PC-3 (cell line): ENCODE measurements around the gene TFB1M. TPM values are rescaled to one million over a fixed set of nuclear protein-coding genes. Genes with fewer than 3 reads are reported as not detected.

Experiments
- ATAC-seq: fragments of 200-7000 bp; cut with Tn5 transposase; 2 replicates; pipeline ENCODE4 v1.9.1; 2020; ENCODE audit warnings: mild to moderate bottlenecking, moderate library complexity
- BruUV-seq: library from RNA; stranded (reverse); fragments of 400-500 nt; replicated peaks from 2 replicates; lab custom pipeline; 2021; lab: Mats Ljungman, UMichigan
- CTCF ChIA-PET: fragments of 300-600 bp; sonication (Branson Sonifier 250); formaldehyde crosslinking; loops from one replicate; lab custom pipeline; 2022; ENCODE audit warnings: antibody characterized with exemption; lab: Charles Lee
- POLR2A ChIA-PET: fragments of 300-600 bp; sonication (Branson Sonifier 250); formaldehyde crosslinking; loops from one replicate; lab custom pipeline; 2022; ENCODE audit warnings: antibody characterized with exemption; ENCODE audit not compliant: unreplicated experiment; lab: Charles Lee
- DNase-seq: peaks from one replicate; pipeline ENCODE4 v3.0.0-alpha.2; 2015
- H2AFZ ChIP-seq: fragments of 300-600 bp; sonication (generic); 2 replicates; pipeline ENCODE4 v1.6.0; 2016; ENCODE audit warnings: antibody characterized with exemption, low read length
- H3F3A ChIP-seq: fragments of 300-600 bp; sonication (generic); one replicate; pipeline ENCODE4 v1.6.0; 2017; ENCODE audit warnings: antibody characterized with exemption, low read length, control low read depth, mild to moderate bottlenecking; ENCODE audit not compliant: unreplicated experiment
- H3K27ac ChIP-seq: fragments of 300-600 bp; sonication (generic); 2 replicates; pipeline ENCODE4 v1.5.1; 2016; ENCODE audit warnings: mild to moderate bottlenecking, low read length
- H3K27me3 ChIP-seq: fragments of 300-600 bp; sonication (generic); 2 replicates; pipeline ENCODE4 v1.6.1; 2016; ENCODE audit warnings: low read length, mixed read lengths
- H3K36me3 ChIP-seq: fragments of 300-600 bp; sonication (generic); 2 replicates; pipeline ENCODE4 v1.6.1; 2016; ENCODE audit warnings: low read depth, mixed run types, low read length, mixed read lengths
- H3K4me1 ChIP-seq: fragments of 300-600 bp; sonication (generic); 2 replicates; pipeline ENCODE4 v1.5.1; 2016; ENCODE audit warnings: low read length; ENCODE audit not compliant: insufficient read depth
- H3K4me2 ChIP-seq: fragments of 300-600 bp; sonication (generic); 2 replicates; pipeline ENCODE4 v1.6.0; 2016; ENCODE audit warnings: low read length
- H3K4me3 ChIP-seq: fragments of 300-600 bp; sonication (generic); 2 replicates; pipeline ENCODE4 v1.5.1; 2016; ENCODE audit warnings: mild to moderate bottlenecking, low read length, mixed read lengths
- H3K79me2 ChIP-seq: fragments of 300-600 bp; sonication (generic); 2 replicates; pipeline ENCODE4 v1.6.1; 2017; ENCODE audit warnings: low read length, mixed read lengths
- H3K9ac ChIP-seq: fragments of 300-600 bp; sonication (generic); 2 replicates; pipeline ENCODE4 v1.6.0; 2016; ENCODE audit warnings: mild to moderate bottlenecking, low read length
- H3K9me2 ChIP-seq: fragments of 300-600 bp; sonication (generic); replicated peaks from 2 replicates; pipeline ENCODE4 v1.6.1; 2016; ENCODE audit warnings: mixed run types, low read length, mixed read lengths
- H3K9me3 ChIP-seq: fragments of 300-600 bp; sonication (generic); 2 replicates; pipeline ENCODE4 v1.6.1; 2016; ENCODE audit warnings: low read length, mixed read lengths
- H4K20me1 ChIP-seq: fragments of 300-600 bp; sonication (generic); 2 replicates; pipeline ENCODE4 v1.6.1; 2016; ENCODE audit warnings: low read length, mixed read lengths
- EZH2 ChIP-seq: fragments of 300-600 bp; sonication (generic); IDR thresholded peaks from one replicate; pipeline ENCODE4 v1.6.1; 2017; ENCODE audit warnings: antibody characterized with exemption, mild to moderate bottlenecking, low read length; ENCODE audit not compliant: unreplicated experiment
- EZH2phosphoT487 ChIP-seq: fragments of 300-600 bp; sonication (generic); IDR thresholded peaks from 2 replicates; pipeline ENCODE4 v1.6.1; 2018; ENCODE audit warnings: mild to moderate bottlenecking, antibody characterized with exemption, low read length, borderline replicate concordance
- intact Hi-C: fragments of 100-400 bp; cut with micrococcal nuclease; formaldehyde crosslinking; loops from 2 replicates; pipeline ENCODE4 v1.9.0; 2023
- total RNA-seq: library from RNA; depleted of rRNA; stranded (reverse); fragments of >200 nt; gene quantifications from 2 replicates; pipeline ENCODE4 v1.2.3, GENCODE V29; 2014
- TF ChIP-seq, protein P1 (sequence below): fragments of 300-600 bp; sonication (generic); conservative IDR thresholded peaks from 2 replicates; pipeline ENCODE4 v1.5.1; 2017; ENCODE audit warnings: antibody characterized with exemption, low read depth, mild to moderate bottlenecking, low read length

The TFB1M gene
- total RNA-seq, 1 experiment from 2014 or later: 23.1 TPM

DNA sequence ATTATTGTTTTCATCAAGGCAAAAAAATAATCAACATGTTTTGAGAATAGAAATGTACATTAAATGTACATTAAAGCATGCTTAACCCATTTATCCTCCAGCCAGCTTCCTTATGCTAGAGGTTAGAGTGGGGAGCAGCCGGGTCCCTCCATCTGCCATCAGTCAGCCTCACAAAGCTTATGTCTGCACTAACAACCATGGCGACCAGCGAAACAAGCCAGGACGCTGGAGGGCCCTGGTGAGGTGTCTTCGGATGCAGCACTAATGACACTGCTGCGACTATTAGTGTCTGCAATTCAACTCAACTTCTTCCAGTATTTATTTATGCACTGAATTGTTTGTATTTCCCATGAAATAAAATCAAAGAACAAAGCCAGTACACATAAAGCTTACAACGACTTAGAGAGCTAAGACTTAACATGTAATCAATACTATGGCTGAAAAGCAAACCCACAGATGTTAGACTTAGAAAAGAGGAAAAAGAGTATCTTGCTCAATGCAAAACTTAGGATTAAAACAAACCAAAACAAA, 43.7 kb downstream of the TFB1M start:
- H3K4me2 ChIP-seq: no peak overlapping the region
- no peak overlapping the region for H3K9ac ChIP-seq
- H3K4me3 ChIP-seq: no peak overlapping the region
- intact Hi-C loops: no loop called here
- ATAC-seq: no peak
- DNase-seq: no peak
- H3K79me2 ChIP-seq: no peaks in the 10 kb centered on the region
- no peaks in the 10 kb centered on the region for H4K20me1 ChIP-seq
- no peaks in the 10 kb centered on the region for H3K9me2 ChIP-seq
- H3K36me3 ChIP-seq: no peaks in the 10 kb centered on the region
- BruUV-seq: no TSS peak
- no peaks in the 10 kb centered on the region for H3K9me3 ChIP-seq
- no peaks in the 10 kb centered on the region for H3K4me1 ChIP-seq
- TF ChIP-seq EZH2 (no peak), EZH2phosphoT487 (no peak)
- TF ChIP-seq, protein P1, sequence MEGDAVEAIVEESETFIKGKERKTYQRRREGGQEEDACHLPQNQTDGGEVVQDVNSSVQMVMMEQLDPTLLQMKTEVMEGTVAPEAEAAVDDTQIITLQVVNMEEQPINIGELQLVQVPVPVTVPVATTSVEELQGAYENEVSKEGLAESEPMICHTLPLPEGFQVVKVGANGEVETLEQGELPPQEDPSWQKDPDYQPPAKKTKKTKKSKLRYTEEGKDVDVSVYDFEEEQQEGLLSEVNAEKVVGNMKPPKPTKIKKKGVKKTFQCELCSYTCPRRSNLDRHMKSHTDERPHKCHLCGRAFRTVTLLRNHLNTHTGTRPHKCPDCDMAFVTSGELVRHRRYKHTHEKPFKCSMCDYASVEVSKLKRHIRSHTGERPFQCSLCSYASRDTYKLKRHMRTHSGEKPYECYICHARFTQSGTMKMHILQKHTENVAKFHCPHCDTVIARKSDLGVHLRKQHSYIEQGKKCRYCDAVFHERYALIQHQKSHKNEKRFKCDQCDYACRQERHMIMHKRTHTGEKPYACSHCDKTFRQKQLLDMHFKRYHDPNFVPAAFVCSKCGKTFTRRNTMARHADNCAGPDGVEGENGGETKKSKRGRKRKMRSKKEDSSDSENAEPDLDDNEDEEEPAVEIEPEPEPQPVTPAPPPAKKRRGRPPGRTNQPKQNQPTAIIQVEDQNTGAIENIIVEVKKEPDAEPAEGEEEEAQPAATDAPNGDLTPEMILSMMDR: no peak
- H3K27me3 ChIP-seq: no peaks in the 10 kb centered on the region
- H3K27ac ChIP-seq: no peak overlapping the region
- H3F3A ChIP-seq: no peaks in the 10 kb centered on the region
- H2AFZ ChIP-seq: no peak overlapping the region
- CTCF ChIA-PET: no interaction called here
- POLR2A ChIA-PET: no interaction called here

DNA sequence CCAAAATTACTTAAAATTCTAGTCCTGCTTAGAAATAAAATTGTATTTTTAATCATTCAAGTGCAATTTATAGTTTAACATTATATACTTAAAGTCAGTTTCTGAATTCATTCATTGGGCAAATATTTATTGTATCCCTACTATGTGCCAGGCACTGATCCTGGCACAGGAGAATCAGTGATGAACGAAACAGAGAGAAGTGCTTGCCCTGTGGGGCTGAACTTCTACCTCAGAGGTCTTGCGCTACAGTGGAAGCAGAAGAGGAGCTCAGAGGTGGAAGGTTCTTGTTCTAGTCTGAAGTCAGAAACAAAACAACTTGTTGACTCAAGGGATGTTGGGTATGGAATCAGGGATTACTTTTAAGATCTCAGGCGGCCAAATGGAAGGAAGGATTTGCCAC, 44.5 kb downstream of the TFB1M start:
- intact Hi-C loops: no loop called here

More for the DNA sequence above, 44.5 kb downstream of the TFB1M start:
- no peaks in the 10 kb centered on the region for H3K4me1 ChIP-seq
- H2AFZ ChIP-seq: no peak overlapping the region
- no peaks in the 10 kb centered on the region for H3K9me3 ChIP-seq
- ChIA-PET CTCF (no interaction called here), POLR2A (no interaction called here)
- no peak for DNase-seq
- no peak overlapping the region for H3K9ac ChIP-seq
- no peak for ATAC-seq
- H3K27ac ChIP-seq: no peak overlapping the region
- no peaks in the 10 kb centered on the region for H4K20me1 ChIP-seq
- TF ChIP-seq EZH2phosphoT487 (no peak), EZH2 (no peak)
- TF ChIP-seq, protein P1: no peak
- H3K9me2 ChIP-seq: no peaks in the 10 kb centered on the region
- H3K36me3 ChIP-seq: no peaks in the 10 kb centered on the region
- H3F3A ChIP-seq: no peaks in the 10 kb centered on the region
- no peak overlapping the region for H3K4me3 ChIP-seq
- H3K79me2 ChIP-seq: no peaks in the 10 kb centered on the region
- no peak overlapping the region for H3K4me2 ChIP-seq
- no TSS peak for BruUV-seq
- no peaks in the 10 kb centered on the region for H3K27me3 ChIP-seq
